Activated CD4-positive, alpha-beta T cell treated with anti-CD3 and anti-CD28 coated beads, Interleukin-2, amount 50 U/mL, for 16 hours (primary cell): ENCODE results near the gene PCK1.

Experiments
- DNase-seq: peaks from one replicate; pipeline ENCODE4 v3.0.0-alpha.2; 2020

The PCK1 gene

DNA sequence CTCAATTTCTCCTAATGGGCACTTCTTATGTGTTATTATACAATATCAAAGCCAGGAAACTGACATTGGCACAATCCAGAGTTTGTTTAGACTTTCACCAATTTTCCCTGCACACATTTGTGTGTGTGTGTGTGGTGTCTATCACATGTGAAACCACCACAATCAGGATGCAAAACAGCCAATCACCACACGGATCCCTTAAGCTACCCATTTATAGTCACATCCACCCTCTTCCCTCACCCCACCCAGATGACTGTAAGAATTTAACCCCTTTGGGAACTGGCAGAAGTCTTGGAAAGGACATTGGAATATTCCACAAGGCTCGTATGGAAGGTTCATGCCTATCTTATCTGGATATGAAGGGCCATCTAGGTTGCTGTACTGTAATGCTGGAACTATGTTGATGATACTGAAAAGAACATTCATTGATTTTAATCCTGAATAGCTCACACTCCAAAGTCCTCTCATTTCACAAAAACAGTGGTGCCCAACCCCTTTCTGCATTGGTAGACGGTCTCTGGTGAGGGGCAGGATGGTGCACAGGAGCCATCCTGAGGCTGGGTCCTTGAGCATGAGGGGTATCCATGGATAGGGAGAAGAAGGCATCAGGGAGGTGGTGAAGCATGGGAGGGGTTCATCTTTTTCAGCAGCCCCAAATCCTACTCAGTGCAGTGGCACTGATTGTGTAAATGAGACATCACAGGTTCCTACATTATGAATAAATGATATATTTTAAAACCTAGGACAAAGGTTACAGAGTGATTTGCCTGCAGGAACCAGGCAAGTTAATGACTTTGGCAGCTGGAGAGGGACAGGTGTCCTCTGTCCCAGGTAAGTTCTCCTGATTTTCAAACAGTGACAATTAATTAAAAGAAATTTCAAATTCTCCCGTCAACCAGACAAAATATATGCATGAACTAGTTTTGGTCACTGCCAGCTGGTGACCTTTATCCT lies 23.9 kb upstream of the PCK1 start:
- no peak for DNase-seq

DNA sequence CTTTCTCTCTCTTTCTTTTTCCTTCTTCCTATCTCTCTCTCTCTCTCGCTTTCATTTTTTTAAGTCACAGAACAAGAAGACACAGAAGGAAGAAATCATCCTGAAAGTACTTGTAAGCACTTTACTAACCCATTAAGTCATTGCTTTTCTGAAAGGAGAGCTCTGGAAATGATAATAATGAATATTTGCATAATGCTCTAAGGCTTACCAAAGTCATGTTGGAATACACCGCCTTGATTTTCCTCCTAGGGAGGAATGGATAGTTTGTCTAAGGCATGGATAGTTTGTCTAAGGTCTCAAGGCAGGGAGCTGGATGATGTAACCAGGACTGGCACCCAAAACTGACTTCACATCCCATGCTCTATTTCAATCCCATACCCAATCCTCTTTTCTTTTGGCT lies 23.1 kb upstream of the PCK1 start:
- DNase-seq, result no peak

DNA sequence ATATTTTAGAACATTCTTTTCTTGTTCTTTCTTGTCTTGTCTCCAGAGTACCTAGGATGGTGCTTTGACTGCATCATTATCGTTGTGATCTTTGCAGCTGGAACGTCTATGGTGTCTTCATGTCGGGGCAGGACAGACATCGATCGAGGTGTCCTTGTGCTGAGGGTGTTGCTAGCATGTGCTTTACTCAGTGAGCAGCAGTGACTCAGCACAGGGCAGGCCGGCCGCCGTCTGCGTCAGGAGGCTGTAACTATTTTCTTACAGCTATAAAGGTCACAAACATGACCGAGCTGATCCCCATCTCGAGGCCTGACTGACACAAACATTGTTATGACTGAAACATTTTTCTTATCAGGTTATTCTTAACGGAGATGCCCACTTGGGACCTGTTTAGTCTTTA lies 21.0 kb upstream of the PCK1 start:
- DNase-seq, result no peak

DNA sequence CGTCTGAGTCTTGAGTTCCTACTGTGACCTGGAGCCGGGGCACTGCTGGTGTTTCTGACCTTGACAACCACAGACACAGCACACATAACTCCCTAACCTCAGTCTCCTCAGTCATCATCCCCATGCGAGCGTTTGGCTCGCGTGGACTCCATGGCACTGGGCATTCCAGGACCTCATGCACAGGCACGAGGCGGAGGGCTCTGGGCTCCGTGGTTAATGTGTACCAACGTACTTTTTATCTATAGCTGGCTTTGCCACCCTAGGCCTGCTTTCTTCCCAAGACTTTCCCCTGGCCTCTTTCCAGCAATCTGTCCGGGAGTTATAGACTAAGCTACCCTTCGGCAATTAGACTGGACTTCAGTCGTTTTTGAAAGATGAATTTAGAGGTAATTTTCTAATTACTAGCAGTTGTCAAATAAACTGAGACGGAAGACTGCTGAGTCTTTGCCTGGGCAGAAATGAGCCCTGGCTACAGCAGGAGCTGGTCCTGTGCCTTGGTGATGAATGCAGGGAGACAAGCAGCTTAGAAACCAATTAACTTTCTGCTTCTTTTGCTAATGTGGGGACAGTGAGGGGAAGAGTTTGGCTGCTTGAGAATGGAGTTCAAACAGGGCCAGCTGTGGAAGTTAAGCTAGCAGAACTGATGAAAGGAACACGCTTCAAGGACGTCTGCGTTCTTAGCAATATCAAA lies 19.9 kb upstream of the PCK1 start:
- DNase-seq, result no peak

DNA sequence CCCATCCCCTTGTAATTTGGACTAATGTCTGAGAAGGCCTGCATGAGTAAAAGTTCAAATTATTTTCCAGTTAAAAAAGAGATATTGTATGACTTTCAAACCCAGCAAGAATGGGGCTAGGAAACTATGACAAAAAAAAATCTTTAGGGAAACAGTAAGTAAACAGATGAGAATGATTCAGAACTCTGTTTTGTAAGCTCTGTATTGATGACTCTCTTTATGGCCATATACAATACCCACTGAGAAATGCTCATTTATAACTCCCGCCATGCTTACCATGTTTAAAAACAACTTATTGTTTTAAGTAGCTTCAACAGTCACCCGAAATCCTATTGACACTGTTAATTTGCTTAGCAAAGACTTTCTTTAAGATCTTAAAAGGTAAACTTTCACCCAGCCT lies 17.2 kb upstream of the PCK1 start:
- DNase-seq, result no peak

DNA sequence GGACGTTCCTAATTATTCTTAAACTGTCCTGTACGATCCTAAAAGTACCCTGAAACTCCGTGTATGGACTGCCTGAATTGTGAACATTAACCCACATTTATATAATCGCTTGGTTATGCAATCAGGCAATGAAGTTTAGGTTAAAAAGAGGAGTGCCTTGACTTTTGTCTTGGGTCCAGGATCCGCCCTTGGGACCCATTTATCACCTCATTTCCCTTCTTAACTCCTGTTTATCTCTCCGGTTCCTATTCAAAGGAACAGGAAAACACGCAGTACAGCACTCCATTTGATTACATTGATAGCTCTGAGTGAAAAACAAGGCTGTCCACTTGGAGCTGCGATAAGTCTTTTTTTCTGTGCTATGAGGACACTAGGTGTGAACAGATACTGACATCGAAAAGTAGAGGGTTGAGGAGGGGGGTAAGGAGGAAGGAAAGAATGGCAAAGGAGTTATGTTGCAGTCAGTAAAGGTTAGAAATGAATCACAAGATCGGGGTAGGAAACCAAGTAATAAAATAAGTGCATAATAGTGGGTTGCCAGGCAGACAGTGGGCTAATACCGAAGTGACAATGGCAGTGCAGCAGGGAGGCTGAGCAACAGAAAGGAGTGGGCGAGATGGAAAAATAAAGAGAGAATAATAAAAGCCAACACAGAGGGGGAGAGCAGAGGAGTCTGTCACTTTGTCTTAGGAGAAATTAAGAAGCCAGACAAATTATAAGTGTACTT lies 15.9 kb upstream of the PCK1 start:
- no peak for DNase-seq

DNA sequence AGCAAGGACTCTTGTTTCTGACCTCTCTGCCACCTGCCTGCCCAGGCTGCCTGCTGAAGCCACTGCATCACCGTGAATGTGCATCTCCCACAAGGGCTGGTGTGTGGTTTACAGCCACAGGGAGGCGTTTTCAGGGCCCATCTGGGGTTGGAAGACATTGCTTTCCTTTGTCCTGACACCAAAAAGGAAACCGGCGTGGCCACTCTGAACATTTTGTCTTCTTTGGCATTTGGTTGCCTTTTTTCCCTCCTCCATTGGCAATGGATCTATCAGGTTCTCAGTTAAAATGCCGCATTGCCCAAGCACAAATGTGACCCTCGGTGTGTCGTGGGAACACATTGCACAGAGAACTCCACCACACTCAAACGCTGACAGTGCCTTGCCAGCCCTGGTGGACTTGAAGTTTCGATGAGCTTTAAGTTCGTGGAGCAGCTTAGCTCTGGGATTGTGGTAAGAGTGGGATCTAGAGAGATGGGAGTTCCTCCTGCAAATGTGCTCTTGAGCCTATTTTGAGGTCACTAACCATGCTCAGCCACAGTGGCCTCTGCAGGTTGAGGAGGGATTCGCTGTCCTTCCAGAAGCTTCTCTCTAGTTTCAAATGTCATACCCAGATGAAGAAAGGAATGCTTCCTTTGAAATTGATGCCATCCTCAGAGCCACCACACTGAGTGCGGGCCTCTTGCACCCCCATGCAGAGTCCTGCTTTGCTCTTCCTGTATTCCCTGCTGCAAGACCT lies 14.8 kb upstream of the PCK1 start:
- DNase-seq, result no peak

DNA sequence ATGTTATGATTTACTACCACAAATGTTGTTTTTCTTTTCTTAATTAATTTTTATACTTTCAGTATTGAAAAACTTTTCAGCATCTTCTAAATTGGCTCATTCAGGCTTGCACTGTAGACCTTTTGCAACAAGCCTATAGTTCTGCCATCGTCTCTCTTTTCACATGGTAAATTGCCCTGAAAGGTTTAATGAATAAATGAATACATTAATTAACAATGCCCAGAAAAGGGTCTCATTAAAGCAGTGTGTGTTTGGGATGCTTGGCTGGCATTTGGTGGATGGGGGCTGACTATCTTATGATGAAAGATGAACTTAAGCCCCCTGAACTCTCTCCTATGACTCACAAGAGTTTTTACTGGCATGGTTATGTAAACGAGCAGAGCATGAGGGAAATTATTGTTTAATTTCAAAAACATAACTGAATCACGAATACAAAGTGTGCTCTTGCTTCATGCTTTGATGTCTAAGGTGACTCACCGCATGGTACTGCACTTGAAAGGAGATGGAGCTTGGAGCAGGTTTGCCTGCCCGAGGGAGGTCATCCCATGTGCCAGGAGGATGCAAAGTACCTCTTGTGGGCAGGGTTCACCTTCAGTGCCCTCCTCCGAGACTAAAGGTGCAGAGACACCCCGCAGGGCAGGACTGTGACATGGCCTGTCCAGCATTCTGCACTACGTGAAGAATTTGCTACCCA lies 13.8 kb upstream of the PCK1 start:
- DNase-seq, result no peak

DNA sequence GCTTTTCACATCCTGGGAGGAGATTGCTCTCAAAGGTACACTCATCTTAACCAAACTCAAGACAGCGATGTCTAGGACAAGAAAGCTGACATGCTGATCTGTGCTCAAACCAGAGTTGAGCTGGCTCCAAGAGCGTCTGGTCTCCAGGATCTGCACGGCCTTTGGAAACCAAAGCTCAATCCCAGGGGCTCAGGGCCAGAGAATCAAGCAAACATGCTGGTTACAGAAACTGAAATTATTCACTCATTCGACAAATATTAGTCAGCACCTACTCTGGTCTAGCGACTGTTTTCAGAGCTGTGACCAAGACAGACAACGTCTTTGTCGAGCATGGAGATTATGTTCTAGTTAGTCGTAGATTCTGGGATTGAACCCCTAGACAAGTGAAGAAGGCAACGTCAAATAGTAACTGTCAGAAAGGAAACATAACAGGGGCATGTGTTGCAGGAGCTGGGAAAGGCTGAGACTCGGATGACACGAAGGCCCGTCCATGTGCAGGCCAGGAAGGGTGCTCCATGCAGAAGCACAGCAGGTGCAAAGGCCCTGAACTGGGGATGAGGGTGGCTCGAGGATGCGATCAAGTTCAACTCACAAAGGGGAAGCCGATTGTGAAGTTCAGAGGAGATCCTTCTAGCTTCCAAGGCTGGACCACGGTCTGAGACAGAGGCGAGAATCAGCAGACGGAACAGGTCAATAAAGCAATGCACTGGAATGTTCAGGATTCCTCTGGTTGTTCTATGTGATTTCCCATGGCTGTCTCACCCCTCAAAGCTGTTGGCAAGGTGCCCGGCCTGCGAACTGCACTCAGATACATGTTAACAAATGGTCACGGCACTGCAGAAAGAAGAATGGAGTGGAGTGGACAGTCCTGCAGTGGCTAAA lies 12.5 kb upstream of the PCK1 start:
- peak; percentile 3 for DNase-seq

DNA sequence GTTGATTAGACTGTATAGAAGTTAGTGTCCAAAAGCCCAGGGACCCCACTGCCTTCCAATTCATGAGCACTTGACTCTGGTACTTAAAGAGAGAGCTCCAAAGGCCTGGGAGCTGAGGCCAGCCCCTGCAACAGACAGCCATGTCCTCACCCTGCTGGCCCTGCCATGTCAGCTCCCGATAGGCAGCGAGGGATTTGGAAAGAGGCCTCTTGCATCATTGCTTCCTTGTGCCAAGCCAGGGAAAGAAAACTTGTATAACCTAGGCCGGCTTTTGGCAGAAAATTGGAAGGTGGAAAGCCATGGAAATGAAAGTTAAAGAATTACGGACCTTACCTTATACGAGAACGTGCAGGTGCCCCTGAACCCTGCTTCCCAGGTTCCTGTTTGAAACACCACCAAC lies 8.4 kb upstream of the PCK1 start:
- DNase-seq, result no peak

DNA sequence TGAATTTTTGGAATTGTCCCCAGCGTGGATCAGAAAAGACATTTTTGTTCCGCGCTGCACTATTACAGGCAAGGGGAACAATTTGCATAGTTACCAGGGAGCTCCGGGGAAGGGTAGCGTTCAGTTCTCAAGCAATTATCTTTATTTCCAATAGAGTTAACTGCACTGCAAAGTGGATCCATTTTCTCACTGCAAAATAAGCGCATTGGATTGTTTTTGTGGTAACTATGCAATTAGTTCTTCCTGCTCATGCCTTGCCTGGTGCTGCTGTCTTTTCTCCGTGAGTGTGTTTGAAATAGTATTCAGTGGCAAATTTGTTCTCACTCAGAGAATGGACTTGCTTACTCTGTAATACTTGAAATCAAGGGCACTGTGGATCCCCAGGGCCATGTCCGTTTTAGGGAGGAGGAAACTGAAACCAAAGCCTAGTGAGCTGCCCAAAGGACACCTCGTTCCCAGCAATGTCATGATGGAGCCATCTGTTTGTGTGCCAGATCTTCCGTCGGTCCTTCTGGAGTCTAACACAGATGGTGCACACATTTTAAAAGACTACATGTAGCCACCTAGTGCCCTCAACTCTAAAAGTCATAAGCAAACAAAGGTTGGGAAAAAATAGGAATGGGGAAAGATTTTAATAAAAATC lies 7.4 kb upstream of the PCK1 start:
- no peak for DNase-seq

DNA sequence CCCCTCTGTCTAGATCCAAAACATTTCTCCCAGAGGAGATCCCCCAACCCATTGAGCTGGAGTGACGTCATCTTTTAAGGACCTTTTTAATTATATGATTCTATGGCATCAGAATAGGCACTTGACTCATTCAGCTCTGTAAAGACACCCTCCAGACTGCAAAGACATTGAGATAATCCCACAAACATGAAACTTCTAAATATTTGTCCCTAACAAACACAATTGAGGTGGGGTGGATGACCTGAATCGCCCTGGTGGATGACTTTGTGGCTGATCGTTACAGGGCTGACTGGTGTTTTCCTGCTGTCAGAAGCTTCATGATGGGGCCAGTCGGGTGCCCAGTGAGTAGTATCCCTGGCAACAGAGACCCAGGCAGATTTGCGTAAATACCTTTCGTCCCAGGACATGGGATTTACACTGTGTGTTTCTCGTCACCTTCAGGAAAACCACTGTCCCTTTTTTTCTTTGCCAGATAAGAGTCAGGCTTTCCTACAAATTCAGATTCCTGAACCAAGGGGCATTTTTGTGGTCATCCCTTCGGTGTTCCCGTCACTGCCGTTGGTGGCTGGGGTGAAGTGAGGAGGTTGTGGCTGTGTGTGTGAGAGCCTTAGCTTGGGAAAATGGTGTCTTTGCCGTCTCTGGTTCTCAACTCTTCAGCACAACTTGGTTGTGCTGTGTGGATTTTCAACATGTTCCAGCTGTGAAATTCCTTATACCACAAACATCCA lies 5.3 kb upstream of the PCK1 start:
- DNase-seq, result no peak

DNA sequence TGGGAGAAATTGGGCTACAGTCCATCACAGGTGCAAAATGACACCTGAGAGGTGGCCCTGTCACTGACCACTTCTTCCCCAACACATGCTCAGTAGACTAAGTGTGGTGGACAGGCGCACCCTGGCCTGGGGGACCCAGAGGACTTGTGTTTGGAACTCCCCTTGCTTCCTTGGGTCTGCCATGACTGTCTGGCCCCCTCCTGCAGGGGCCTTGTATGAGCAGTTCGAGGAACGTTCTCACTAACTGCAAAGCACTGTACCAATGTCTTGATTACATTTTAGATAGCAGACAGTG lies 4.0 kb upstream of the PCK1 start:
- DNase-seq, result no peak

DNA sequence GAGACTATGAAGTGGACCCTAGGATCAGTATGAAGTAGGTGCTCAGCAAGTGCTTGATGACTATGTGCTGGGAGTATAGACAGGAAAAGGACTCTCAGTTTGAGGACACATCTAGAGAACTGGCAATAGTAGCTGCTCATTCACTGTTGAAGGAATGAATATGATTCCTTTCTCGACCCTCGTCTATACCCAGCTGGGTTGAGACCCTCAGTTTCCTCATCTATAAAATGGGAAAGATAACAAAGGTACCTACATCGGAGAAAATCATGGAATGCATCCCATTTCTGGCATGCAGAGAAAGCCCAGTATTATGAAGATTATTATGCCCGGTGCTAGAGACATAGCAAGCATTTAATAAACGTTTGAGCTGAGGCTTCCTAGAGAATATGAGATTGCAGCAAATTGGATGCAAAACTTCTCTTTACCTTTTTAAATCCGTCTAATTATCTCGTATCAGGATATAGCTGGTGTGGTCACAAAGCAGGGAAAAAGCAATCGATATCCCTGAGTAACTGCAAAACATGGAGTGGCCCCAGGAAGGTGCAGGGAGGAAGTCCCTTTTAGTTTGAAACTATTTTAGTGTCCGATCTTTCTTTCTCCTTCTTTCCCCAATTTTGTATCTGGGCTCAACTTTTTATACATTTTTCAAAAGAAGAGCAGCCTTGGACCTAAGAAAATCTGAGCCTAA lies 2.8 kb upstream of the PCK1 start:
- DNase-seq, result no peak

DNA sequence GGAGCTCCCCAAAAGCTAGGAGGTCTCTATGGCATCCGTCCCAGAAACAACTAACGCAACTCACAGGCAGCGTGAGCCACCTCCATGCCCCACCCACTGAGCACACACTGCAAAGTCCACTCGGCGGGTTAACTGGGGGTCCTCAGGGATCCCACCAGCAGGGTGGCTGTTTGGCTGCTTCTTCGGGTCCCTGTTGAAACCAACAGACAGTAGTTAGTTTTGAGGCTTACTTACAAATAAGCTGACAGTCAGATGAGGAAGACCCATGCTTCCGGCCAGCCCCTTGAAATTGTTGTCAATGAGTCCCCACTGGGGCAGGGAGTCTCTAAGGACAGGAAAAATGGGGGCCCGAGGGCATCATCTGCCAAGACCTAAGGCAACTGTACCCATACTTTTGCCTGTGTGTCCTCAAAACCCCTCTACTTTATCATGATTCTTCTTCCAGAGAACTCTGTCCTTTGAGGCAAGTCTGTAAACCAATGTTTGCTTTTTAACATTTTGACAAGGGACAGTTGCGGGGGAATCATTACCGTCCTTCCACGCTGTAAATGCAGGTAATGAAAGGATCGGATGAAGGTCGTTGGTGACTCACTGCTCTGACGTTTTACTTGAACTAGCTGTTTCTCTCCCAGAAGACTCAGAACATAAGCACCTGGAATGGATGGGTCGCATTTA lies 2.2 kb upstream of the PCK1 start:
- no peak for DNase-seq

DNA sequence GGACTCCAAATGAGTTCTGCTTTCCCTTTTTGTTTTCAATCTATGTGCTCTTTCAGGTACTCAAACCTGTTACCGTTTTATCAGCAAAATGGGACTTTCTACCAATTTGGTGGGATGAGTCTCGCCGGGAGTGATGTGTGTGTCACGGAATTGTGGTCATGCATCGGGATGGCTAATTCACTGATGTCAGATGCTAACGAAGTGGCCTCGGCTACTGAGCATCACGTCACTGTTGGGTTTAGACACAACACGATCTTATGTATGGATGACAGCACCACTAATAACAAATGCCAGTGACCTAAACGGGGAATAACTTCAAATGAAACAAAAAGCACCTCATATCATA lies 1.6 kb upstream of the PCK1 start:
- no peak for DNase-seq

DNA sequence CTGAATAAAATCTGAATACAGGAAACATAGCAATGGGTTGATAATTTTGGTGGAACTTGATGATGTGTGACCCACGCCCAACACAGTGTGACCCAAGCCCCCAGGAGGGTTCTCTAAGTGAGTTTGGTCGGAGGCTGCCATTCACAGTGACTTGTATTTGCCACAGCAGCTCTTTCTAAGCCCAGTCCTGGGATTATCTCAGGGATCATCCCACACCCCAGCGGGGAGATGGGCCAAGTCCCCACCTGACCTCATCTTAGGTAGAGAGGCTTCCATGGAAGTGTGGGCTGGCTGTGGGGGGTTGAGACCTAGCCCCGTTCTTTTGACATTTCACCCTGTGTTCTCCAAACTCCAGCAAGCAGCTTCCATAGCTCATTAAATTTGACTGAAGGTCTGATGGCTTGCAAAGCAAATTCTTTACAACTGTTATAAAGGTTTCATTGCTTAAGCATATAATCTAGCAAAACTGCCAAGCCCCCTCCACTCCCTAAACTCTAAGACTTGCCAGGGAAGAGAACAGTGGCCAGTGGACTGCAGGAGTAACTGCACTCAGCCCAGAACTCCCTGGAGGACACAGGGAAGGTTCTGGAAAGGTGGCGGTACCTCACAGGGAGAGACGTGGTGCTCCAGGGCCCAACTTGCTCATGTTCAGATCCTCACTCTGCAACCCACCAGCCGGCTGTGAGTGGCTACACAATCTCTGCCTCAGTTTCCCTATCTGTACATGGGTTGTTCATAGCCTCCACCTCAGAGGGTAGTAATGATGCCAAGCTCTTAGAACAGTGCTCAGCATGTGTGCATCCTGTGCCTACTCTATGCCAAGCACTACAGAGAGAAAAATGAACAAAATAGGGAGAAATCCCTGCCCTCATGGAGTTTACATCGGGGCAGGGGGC lies 1.0 kb upstream of the PCK1 start:
- no peak for DNase-seq
